ENCODE data around the gene ATXN7L1. TPM values are rescaled to one million over a fixed set of nuclear protein-coding genes. Genes with fewer than 3 reads are reported as not detected.

ATXN7L1 gene
- total and polyA plus RNA-seq, 2 of the 13 experiments (the other 11 are each of a cell fraction or from before 2014, with no cell fraction given), result 4.1 to 7.8 TPM

- TF ChIP-seq ZNF737 (CRISPR knock-in tag; IDR thresholded peaks at IDR 0.05; ENCODE audit: borderline replicate concordance) (no peak), ZC3H13 (CRISPR knock-in tag; IDR thresholded peaks at IDR 0.05) (no peak), TIGD3 (CRISPR knock-in tag; IDR thresholded peaks at IDR 0.05; ENCODE audit: borderline replicate concordance) (0 out of 2 replicates have a peak, but pooled peaks have one; percentile 45), NR2F1 (CRISPR knock-in tag; IDR thresholded peaks at IDR 0.05) (no peak), HMGA1 (CRISPR knock-in tag; conservative IDR thresholded peaks at IDR 0.05) (no peak), SOX13 (IDR thresholded peaks at IDR 0.05) (no peak), SOX13 (CRISPR knock-in tag; conservative IDR thresholded peaks at IDR 0.05 in 1 of 2, IDR thresholded peaks at IDR 0.05 in 1 of 2) (no peak), ZNF792 (CRISPR knock-in tag; IDR thresholded peaks at IDR 0.05) (0 out of 2 replicates have a peak, but pooled peaks have one; percentile 8), ZKSCAN5 (CRISPR knock-in tag; IDR thresholded peaks at IDR 0.05) (no peak), ZFP90 (CRISPR knock-in tag; IDR thresholded peaks at IDR 0.05; ENCODE audit: borderline replicate concordance) (no peak), BRCA1 (CRISPR knock-in tag; IDR thresholded peaks at IDR 0.05) (no peak), ZNF619 (CRISPR knock-in tag; IDR thresholded peaks at IDR 0.05) (no peak), YY1 (IDR thresholded peaks at IDR 0.05; ENCODE audit: insufficient read depth, insufficient replicate concordance, low read depth, low read length) (no peak), HMG20B (CRISPR knock-in tag; conservative IDR thresholded peaks at IDR 0.05) (no peak), MAX (IDR thresholded peaks at IDR 0.05) (peak; percentile 28; the same call in 1 of the 2 replicates), ZNF703 (CRISPR knock-in tag; IDR thresholded peaks at IDR 0.05; ENCODE audit: borderline replicate concordance) (no peak), MYC (CRISPR knock-in tag; IDR thresholded peaks at IDR 0.05; ENCODE audit: borderline replicate concordance) (no peak), SIX1 (CRISPR knock-in tag; IDR thresholded peaks at IDR 0.05; ENCODE audit: borderline replicate concordance) (no peak), ZNF644 (CRISPR knock-in tag; IDR thresholded peaks at IDR 0.05; ENCODE audit: low read depth) (no peak)
- TF ChIP-seq, protein P1, sequence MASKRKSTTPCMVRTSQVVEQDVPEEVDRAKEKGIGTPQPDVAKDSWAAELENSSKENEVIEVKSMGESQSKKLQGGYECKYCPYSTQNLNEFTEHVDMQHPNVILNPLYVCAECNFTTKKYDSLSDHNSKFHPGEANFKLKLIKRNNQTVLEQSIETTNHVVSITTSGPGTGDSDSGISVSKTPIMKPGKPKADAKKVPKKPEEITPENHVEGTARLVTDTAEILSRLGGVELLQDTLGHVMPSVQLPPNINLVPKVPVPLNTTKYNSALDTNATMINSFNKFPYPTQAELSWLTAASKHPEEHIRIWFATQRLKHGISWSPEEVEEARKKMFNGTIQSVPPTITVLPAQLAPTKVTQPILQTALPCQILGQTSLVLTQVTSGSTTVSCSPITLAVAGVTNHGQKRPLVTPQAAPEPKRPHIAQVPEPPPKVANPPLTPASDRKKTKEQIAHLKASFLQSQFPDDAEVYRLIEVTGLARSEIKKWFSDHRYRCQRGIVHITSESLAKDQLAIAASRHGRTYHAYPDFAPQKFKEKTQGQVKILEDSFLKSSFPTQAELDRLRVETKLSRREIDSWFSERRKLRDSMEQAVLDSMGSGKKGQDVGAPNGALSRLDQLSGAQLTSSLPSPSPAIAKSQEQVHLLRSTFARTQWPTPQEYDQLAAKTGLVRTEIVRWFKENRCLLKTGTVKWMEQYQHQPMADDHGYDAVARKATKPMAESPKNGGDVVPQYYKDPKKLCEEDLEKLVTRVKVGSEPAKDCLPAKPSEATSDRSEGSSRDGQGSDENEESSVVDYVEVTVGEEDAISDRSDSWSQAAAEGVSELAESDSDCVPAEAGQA (IDR thresholded peaks at IDR 0.05; ENCODE audit: low read depth), result no peak
- TF ChIP-seq, protein P1 (CRISPR knock-in tag; IDR thresholded peaks at IDR 0.05; ENCODE audit: borderline replicate concordance), result no peak
Observed at GRCh38 chr7:105876964-105877601, 684 bp upstream of the ATXN7L1 start (continued).
